ACC112 (cell line): ENCODE measurements around the gene PIAS4.

ENCODE experiments used
- H2AFZ ChIP-seq: fragments of 200-600 bp; sonication (generic); one replicate; pipeline ENCODE4 v1.6.0; 2017; ENCODE audit warnings: antibody characterized with exemption, low read length; ENCODE audit not compliant: unreplicated experiment
- H3K27ac ChIP-seq: fragments of 200-600 bp; sonication (generic); 2 replicates; pipeline ENCODE4 v1.5.1; 2014; ENCODE audit warnings: low read depth, mild to moderate bottlenecking, antibody characterized with exemption, low read length, moderate library complexity
- H3K27me3 ChIP-seq: fragments of 200-600 bp; sonication (generic); 2 replicates; pipeline ENCODE4 v1.6.1; 2014; ENCODE audit warnings: mild to moderate bottlenecking, antibody characterized with exemption, low read length, moderate library complexity, mixed read lengths; ENCODE audit not compliant: insufficient read depth
- H3K36me3 ChIP-seq: fragments of 200-600 bp; sonication (generic); 2 replicates; pipeline ENCODE4 v1.6.1; 2016; ENCODE audit warnings: mild to moderate bottlenecking, antibody characterized with exemption, low read length, moderate library complexity, mixed read lengths; ENCODE audit not compliant: insufficient read depth
- H3K4me1 ChIP-seq: fragments of 200-600 bp; sonication (generic); one replicate; pipeline ENCODE4 v1.6.1; 2016; ENCODE audit warnings: low read length, mixed read lengths; ENCODE audit not compliant: insufficient read depth, unreplicated experiment, control insufficient read depth
- H3K4me3 ChIP-seq: fragments of 200-600 bp; sonication (generic); 2 replicates; pipeline ENCODE4 v1.5.1; 2014; ENCODE audit warnings: mild to moderate bottlenecking, low read depth, low read length
- H3K79me2 ChIP-seq: fragments of 200-600 bp; sonication (generic); one replicate; pipeline ENCODE4 v1.6.0; 2016; ENCODE audit warnings: low read length; ENCODE audit not compliant: control insufficient read depth, unreplicated experiment, insufficient read depth

PIAS4 gene

GRCh38 chr19:4030552-4030951 lies 23.0 kb downstream of the PIAS4 start:
- Histone ChIP-seq H3K4me3 (no peak overlapping the region), H3K4me1 (no peaks in the 10 kb centered on the region), H3K36me3 (no peaks in the 10 kb centered on the region; the same call in 1 of the 2 replicates), H3K79me2 (no peaks in the 10 kb centered on the region), H2AFZ (no peak overlapping the region), H3K27ac (no peak overlapping the region), H3K27me3 (no peaks in the 10 kb centered on the region)

- H3K36me3 ChIP-seq, result no peaks in the 10 kb centered on the region; the same call in 1 of the 2 replicates
- H2AFZ ChIP-seq, result no peak overlapping the region
- H3K4me3 ChIP-seq, result no peak overlapping the region
- H3K27ac ChIP-seq, result no peak overlapping the region
- H3K4me1 ChIP-seq, result no peaks in the 10 kb centered on the region
- H3K27me3 ChIP-seq, result no peaks in the 10 kb centered on the region
- H3K79me2 ChIP-seq, result no peaks in the 10 kb centered on the region
Observed at GRCh38 chr19:4030981-4031380, 23.4 kb downstream of the PIAS4 start.

- Histone ChIP-seq H3K36me3 (no peaks in the 10 kb centered on the region; the same call in 1 of the 2 replicates), H3K4me3 (no peak overlapping the region), H3K4me1 (no peaks in the 10 kb centered on the region), H3K79me2 (no peaks in the 10 kb centered on the region), H3K27me3 (no peaks in the 10 kb centered on the region), H3K27ac (no peak overlapping the region), H2AFZ (no peak overlapping the region)
Observed at GRCh38 chr19:4031420-4031819, 23.9 kb downstream of the PIAS4 start.

- Histone ChIP-seq H2AFZ (no peak overlapping the region), H3K4me3 (no peak overlapping the region), H3K27ac (no peak overlapping the region), H3K27me3 (no peaks in the 10 kb centered on the region), H3K36me3 (peaks cover 3% of the 10 kb centered on the region; the same call in 1 of the 2 replicates), H3K79me2 (no peaks in the 10 kb centered on the region), H3K4me1 (no peaks in the 10 kb centered on the region)
Observed at GRCh38 chr19:4032436-4032835, 24.9 kb downstream of the PIAS4 start.

- Histone ChIP-seq H3K4me1 (no peaks in the 10 kb centered on the region), H3K27ac (no peak overlapping the region), H3K27me3 (no peaks in the 10 kb centered on the region), H3K4me3 (no peak overlapping the region), H3K36me3 (peaks cover 3% of the 10 kb centered on the region; the same call in 1 of the 2 replicates), H3K79me2 (no peaks in the 10 kb centered on the region), H2AFZ (no peak overlapping the region)
Observed at GRCh38 chr19:4033028-4033956, 25.8 kb downstream of the PIAS4 start.

GRCh38 chr19:4034048-4035017 lies 26.8 kb downstream of the PIAS4 start:
- no peaks in the 10 kb centered on the region for H3K27me3 ChIP-seq
- no peak overlapping the region for H3K4me3 ChIP-seq
- H3K4me1 ChIP-seq, result no peaks in the 10 kb centered on the region
- no peak overlapping the region for H2AFZ ChIP-seq
- H3K27ac ChIP-seq, result no peak overlapping the region
- H3K79me2 ChIP-seq, result no peaks in the 10 kb centered on the region
- peaks cover 3% of the 10 kb centered on the region; the same call in 1 of the 2 replicates for H3K36me3 ChIP-seq

- Histone ChIP-seq H3K4me3 (no peak overlapping the region), H3K36me3 (peaks cover 3% of the 10 kb centered on the region; the same call in 1 of the 2 replicates), H3K27ac (no peak overlapping the region), H3K4me1 (no peaks in the 10 kb centered on the region), H3K27me3 (no peaks in the 10 kb centered on the region), H3K79me2 (no peaks in the 10 kb centered on the region), H2AFZ (no peak overlapping the region)
Observed at GRCh38 chr19:4035018-4035566, 27.6 kb downstream of the PIAS4 start.

GRCh38 chr19:4035582-4035981 lies 28.0 kb downstream of the PIAS4 start:
- no peak overlapping the region for H3K4me3 ChIP-seq
- no peak overlapping the region for H3K27ac ChIP-seq
- no peaks in the 10 kb centered on the region for H3K4me1 ChIP-seq
- H3K27me3 ChIP-seq, result no peaks in the 10 kb centered on the region
- H3K36me3 ChIP-seq, result peaks cover 3% of the 10 kb centered on the region; the same call in 1 of the 2 replicates
- H3K79me2 ChIP-seq, result no peaks in the 10 kb centered on the region
- H2AFZ ChIP-seq, result no peak overlapping the region

- H3K4me1 ChIP-seq, result no peaks in the 10 kb centered on the region
- no peak overlapping the region for H3K27ac ChIP-seq
- H3K4me3 ChIP-seq, result no peak overlapping the region
- no peaks in the 10 kb centered on the region for H3K79me2 ChIP-seq
- peaks cover 3% of the 10 kb centered on the region; the same call in 1 of the 2 replicates for H3K36me3 ChIP-seq
- H3K27me3 ChIP-seq, result no peaks in the 10 kb centered on the region
- no peak overlapping the region for H2AFZ ChIP-seq
Observed at GRCh38 chr19:4036576-4037300, 29.2 kb downstream of the PIAS4 start.
